Breast epithelium (tissue), 4 donors: ENCODE results near the gene APC. TPM values are rescaled to one million over a fixed set of nuclear protein-coding genes. Genes with fewer than 3 reads are reported as not detected.
A peak's percentile ranks its signal among the peaks of the same experiment; 100 is the strongest.
"Not testable (repeated sequence)": the region's sequence is repeated elsewhere in the genome, so short reads cannot be mapped to it uniquely, and the experiment has no call there.

Experiments
- DNase-seq, 2 donors: peaks; one replicate each; pipeline ENCODE4 v3.0.0-alpha.2; 2019; ENCODE audit warnings: low spot score in 2 of 2
- H3K27ac ChIP-seq, 2 donors: fragments of 200-600 bp; sonication (generic) in 1 of 2; one replicate each; pipeline ENCODE4 v1.5.1; 2016 to 2019; ENCODE audit warnings: mild to moderate bottlenecking in 1 of 2
- H3K27me3 ChIP-seq, 2 donors: fragments of 200-600 bp; sonication (generic) in 1 of 2; one replicate each; pipeline versions ENCODE4 v1.5.1 to v1.6.0; 2017 to 2019; ENCODE audit warnings: control low read depth in 1 of 2, mild to moderate bottlenecking in 1 of 2
- H3K36me3 ChIP-seq: fragments of 200-600 bp; one replicate; pipeline ENCODE4 v1.5.1; 2019
- H3K4me1 ChIP-seq, 2 donors: fragments of 200-600 bp; sonication (generic); one replicate each; pipeline ENCODE4 v1.5.1; 2016 to 2019; ENCODE audit warnings: control low read depth in 1 of 2
- H3K4me3 ChIP-seq, 3 donors: fragments of 200-600 bp; sonication (generic); 1 replicate in 2 of 3; 2 replicates in 1 of 3; pipeline ENCODE4 v1.5.1; 2016 to 2019; ENCODE audit warnings: mild to moderate bottlenecking in 3 of 3, moderate library complexity in 2 of 3
- H3K9me3 ChIP-seq, 2 donors: fragments of 200-600 bp; sonication (generic) in 1 of 2; one replicate each; pipeline ENCODE4 v1.5.1; 2016 to 2019; ENCODE audit warnings: control low read depth in 1 of 2
- POLR2A ChIP-seq: fragments of 450-650 bp; IDR thresholded peaks from one replicate; pipeline ENCODE4 v1.6.1; 2016; ENCODE audit warnings: antibody characterized with exemption, mild to moderate bottlenecking, moderate library complexity
- POLR2AphosphoS5 ChIP-seq, 3 donors: sonication (generic); formaldehyde crosslinking; IDR thresholded peaks; one replicate each; pipeline ENCODE4 v1.6.1; 2017; ENCODE audit warnings: antibody characterized with exemption in 3 of 3
- intact Hi-C: fragments of 100-400 bp; cut with DNase I; formaldehyde crosslinking; loops from one replicate; pipeline ENCODE4 v1.15.1; 2023; ENCODE audit warnings: low total_unique reads
- total RNA-seq, 3 donors: library from RNA; depleted of rRNA; stranded (reverse); fragments of >200 nt; gene quantifications; one replicate each; pipeline ENCODE4 v1.1.0, GENCODE V29; 2016
- TF ChIP-seq, protein P1 (sequence below), 3 donors: fragments of 450-650 bp; IDR thresholded peaks; one replicate each; pipeline ENCODE4 v1.5.1; 2016 to 2017; ENCODE audit warnings: antibody characterized with exemption in 3 of 3, mild to moderate bottlenecking in 3 of 3, moderate library complexity in 3 of 3

Gene APC
- total RNA-seq, 3 donors from 2014 or later, result 51.5 to 73.9 (median 65.1) TPM

DNA sequence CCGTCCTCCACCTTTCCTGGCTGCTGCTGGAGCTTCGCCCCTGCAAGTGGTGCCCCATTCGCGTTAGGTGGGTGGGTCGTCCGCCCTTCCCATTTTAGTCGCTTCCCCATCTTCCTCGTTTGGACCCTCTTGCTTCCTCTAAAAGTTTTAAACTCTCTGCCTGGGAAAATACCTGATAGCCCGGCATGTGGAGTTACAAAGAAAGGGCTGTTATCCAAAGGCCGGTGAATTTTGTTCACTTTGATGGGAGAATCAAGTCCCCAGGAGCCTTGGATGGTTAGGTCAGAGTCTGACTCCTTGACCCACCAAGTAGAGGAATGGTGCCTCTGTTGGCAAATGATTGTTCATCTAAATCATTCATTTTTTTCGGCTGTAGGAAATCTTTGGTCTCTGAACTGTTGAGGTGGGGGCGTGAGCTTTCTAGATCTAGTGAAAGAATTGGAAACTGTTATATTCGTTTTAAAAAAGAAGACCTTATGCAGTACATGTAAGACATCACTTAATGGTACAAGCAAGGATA is 29.5 kb upstream of the APC start:
- TF ChIP-seq, protein P1, sequence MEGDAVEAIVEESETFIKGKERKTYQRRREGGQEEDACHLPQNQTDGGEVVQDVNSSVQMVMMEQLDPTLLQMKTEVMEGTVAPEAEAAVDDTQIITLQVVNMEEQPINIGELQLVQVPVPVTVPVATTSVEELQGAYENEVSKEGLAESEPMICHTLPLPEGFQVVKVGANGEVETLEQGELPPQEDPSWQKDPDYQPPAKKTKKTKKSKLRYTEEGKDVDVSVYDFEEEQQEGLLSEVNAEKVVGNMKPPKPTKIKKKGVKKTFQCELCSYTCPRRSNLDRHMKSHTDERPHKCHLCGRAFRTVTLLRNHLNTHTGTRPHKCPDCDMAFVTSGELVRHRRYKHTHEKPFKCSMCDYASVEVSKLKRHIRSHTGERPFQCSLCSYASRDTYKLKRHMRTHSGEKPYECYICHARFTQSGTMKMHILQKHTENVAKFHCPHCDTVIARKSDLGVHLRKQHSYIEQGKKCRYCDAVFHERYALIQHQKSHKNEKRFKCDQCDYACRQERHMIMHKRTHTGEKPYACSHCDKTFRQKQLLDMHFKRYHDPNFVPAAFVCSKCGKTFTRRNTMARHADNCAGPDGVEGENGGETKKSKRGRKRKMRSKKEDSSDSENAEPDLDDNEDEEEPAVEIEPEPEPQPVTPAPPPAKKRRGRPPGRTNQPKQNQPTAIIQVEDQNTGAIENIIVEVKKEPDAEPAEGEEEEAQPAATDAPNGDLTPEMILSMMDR (IDR thresholded peaks at IDR 0.05), result peak in 1 of 3 donors; percentile 6
- TF ChIP-seq POLR2AphosphoS5 (IDR thresholded peaks at IDR 0.05), result no peak
- no peak for TF ChIP-seq POLR2A
- peak overlapping the region; percentile 95 for H3K27ac ChIP-seq
- intact Hi-C loops, result no loop called here
- H3K4me1 ChIP-seq, result peaks cover 0 to 6% of the 10 kb centered on the region in 2 donors
- peak overlapping the region; percentile 79 to 99 (median 95) for H3K4me3 ChIP-seq
- no peak for DNase-seq
- H3K27me3 ChIP-seq, result no peaks in the 10 kb centered on the region
- no peaks in the 10 kb centered on the region for H3K36me3 ChIP-seq
- no peaks in the 10 kb centered on the region for H3K9me3 ChIP-seq

DNA sequence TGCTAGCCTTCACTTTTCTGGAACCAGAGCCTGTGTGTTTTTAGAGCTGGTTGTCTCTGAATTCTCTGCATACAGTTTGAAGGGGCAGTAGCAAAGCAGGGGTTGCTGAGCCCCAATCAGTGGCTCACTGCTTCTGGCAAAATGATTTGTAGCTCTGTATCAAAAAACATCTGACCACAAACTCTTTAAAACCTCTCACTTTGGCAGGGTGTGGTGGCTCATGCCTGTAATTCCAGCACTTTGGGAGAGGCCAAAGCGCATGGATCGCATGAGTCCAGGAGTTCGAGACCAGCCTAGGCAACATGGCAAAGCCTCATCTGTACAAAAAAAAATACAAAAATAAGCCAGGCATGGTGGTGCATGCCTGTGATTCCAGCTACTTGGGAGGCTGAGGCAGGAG is 28.3 kb upstream of the APC start:
- H3K4me1 ChIP-seq, result peaks cover 0 to 6% of the 10 kb centered on the region in 2 donors
- peak overlapping the region in 1 of 3 donors; percentile 95 for H3K4me3 ChIP-seq
- H3K9me3 ChIP-seq, result no peaks in the 10 kb centered on the region
- no peak for TF ChIP-seq POLR2AphosphoS5 (IDR thresholded peaks at IDR 0.05)
- TF ChIP-seq, protein P1 (IDR thresholded peaks at IDR 0.05), result no peak
- TF ChIP-seq POLR2A, result no peak
- intact Hi-C loops, result no loop called here
- no peak for DNase-seq
- no peaks in the 10 kb centered on the region for H3K27me3 ChIP-seq
- no peak overlapping the region for H3K27ac ChIP-seq
- H3K36me3 ChIP-seq, result no peaks in the 10 kb centered on the region

DNA sequence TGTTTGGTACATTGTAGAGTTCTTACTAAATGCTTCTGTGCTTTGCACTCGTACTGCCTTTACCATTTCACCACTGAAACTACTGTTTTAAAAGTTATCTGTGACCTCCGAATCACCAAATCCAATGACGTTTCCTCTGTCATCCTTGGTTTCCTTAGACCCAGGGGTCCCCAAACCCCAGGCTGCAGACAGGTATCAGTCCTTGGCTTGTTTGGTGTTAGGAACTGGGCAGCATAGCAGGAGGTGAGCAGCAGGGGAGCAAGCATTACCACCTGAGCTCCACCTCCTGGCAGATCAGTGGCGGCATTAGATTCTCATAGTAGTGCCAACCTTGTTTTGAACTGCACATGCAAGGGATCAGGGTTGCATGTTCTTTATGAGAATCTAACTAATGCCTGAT is 26.8 kb upstream of the APC start:
- intact Hi-C loops, result no loop called here
- no peaks in the 10 kb centered on the region for H3K9me3 ChIP-seq
- no peak for DNase-seq

DNA sequence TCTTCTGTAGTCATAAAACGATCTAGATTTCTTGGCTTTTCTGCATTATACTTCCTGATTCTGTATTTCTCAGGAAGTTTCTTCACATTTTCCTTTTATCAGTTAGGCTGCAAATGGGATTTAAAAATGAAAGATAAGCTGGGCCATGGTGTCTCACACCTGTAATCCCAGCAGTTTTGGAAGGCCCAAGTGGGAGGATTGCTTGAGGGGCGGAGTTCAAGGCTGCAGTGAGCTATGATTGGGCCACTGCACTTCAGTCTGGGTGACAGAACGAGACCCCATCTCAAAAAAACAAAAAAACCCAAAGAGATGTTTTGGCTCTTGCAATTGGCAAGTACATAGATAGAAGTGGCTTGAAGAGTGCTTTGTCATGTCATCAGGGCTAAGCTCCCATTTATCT is 26.2 kb upstream of the APC start:
- no peaks in the 10 kb centered on the region for H3K9me3 ChIP-seq
- TF ChIP-seq, protein P1 (IDR thresholded peaks at IDR 0.05), result no peak
- TF ChIP-seq POLR2AphosphoS5 (IDR thresholded peaks at IDR 0.05), result no peak
- TF ChIP-seq POLR2A, result no peak
- H3K4me3 ChIP-seq, result no peak overlapping the region
- no peaks in the 10 kb centered on the region for H3K27me3 ChIP-seq
- peaks cover 0 to 6% of the 10 kb centered on the region in 2 donors for H3K4me1 ChIP-seq
- no peaks in the 10 kb centered on the region for H3K36me3 ChIP-seq
- no peak for DNase-seq
- intact Hi-C loops, result no loop called here
- no peak overlapping the region for H3K27ac ChIP-seq

More for the DNA sequence above, 26.8 kb upstream of the APC start:
- Histone ChIP-seq H3K27me3 (no peaks in the 10 kb centered on the region), H3K27ac (no peak overlapping the region), H3K4me3 (no peak overlapping the region), H3K36me3 (no peaks in the 10 kb centered on the region), H3K4me1 (peaks cover 0 to 6% of the 10 kb centered on the region in 2 donors)
- TF ChIP-seq, protein P1 (IDR thresholded peaks at IDR 0.05), result no peak
- no peak for TF ChIP-seq POLR2AphosphoS5 (IDR thresholded peaks at IDR 0.05)
- no peak for TF ChIP-seq POLR2A

DNA sequence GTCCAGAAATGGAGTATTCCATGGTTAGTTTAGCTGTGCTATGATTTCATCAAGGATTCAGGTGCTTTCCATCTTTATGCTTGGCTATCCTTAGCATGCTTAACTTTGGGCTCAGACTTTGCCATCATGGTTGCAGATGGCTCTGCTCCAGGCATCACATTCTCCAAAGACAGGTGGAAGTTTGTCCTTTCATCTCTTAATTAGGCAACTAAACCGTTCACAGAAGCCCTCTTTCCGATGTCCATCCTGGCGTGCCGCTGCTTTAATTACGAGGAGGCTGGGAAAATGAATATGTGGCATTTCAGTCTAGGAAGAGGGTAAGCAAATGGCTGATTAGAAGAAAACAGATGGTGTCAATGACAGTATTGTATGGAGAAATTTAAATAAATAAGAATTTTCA is 24.5 kb upstream of the APC start:
- Histone ChIP-seq H3K27ac (no peak overlapping the region), H3K4me1 (peaks cover 0 to 6% of the 10 kb centered on the region in 2 donors), H3K9me3 (no peaks in the 10 kb centered on the region), H3K36me3 (no peaks in the 10 kb centered on the region), H3K4me3 (no peak overlapping the region), H3K27me3 (no peaks in the 10 kb centered on the region)
- no peak for DNase-seq
- intact Hi-C loops, result no loop called here
- no peak for TF ChIP-seq POLR2AphosphoS5 (IDR thresholded peaks at IDR 0.05)
- no peak for TF ChIP-seq POLR2A
- TF ChIP-seq, protein P1 (IDR thresholded peaks at IDR 0.05), result no peak

DNA sequence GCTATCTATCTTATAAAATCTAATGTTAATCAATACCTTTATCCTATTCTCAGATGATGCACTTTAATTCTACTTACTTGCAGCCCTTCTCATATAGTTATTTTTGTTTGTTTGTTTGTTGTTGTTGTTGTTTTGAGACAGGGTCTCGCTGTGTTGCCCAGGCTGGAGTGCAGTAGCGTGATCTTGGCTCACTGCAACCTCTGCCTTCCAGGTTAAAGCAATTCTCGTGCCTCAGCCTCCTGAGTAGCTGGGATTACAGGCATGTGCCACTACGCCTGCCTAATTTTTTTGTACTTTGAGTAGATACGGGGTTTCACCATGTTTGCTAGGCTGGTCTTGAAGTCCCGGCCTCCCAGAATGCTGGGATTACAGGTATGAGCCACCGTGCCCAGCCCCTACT is 20.8 kb upstream of the APC start:
- H3K4me1 ChIP-seq, H3K36me3 ChIP-seq, intact Hi-C loops, H3K27me3 ChIP-seq, DNase-seq, H3K9me3 ChIP-seq, H3K27ac ChIP-seq, H3K4me3 ChIP-seq: not testable (repeated sequence)
